CD14-positive monocyte (primary cell): Measurements from ENCODE around the gene CDH4. TPM values are rescaled to one million over a fixed set of nuclear protein-coding genes. Genes with fewer than 3 reads are reported as not detected.

Experiments used
- DNase-seq, 3 donors: peaks; one replicate each; pipeline ENCODE4 v3.0.0-alpha.2; 2011 to 2022
- H2AFZ ChIP-seq: 2 replicates; pipeline ENCODE4 v1.6.0; 2012; ENCODE audit warnings: mild to moderate bottlenecking, low read depth, low read length, inconsistent platforms; ENCODE audit not compliant: insufficient read depth, poor library complexity, severe bottlenecking
- H3K27ac ChIP-seq, 2 donors: 1 replicate in 1 of 2; 2 replicates in 1 of 2; pipeline ENCODE4 v1.5.1; 2012 to 2013; ENCODE audit warnings: low read length in 2 of 2, control low read depth in 1 of 2, inconsistent platforms in 1 of 2, low read depth in 1 of 2, mild to moderate bottlenecking in 1 of 2
- H3K27me3 ChIP-seq, 2 donors: one replicate each; pipeline versions ENCODE4 v1.6.0 to v1.6.1; 2011 to 2013; ENCODE audit warnings: low read length in 2 of 2; ENCODE audit not compliant: control insufficient read depth in 2 of 2, insufficient read depth in 2 of 2
- H3K36me3 ChIP-seq, 2 donors: replicated peaks in 1 of 2; 1 replicate in 1 of 2; 2 replicates in 1 of 2; pipeline versions ENCODE4 v1.5.1 to v1.6.1; 2012 to 2013; ENCODE audit warnings: low read length in 2 of 2, control low read depth in 1 of 2, inconsistent platforms in 1 of 2, mild to moderate bottlenecking in 1 of 2; ENCODE audit not compliant: insufficient read depth in 2 of 2, control insufficient read depth in 1 of 2
- H3K4me1 ChIP-seq, 2 donors: 1 replicate in 1 of 2; 2 replicates in 1 of 2; pipeline versions ENCODE4 v1.5.1 to v1.6.1; 2012 to 2013; ENCODE audit warnings: low read length in 2 of 2, control low read depth in 1 of 2, inconsistent platforms in 1 of 2, mild to moderate bottlenecking in 1 of 2, moderate library complexity in 1 of 2; ENCODE audit not compliant: insufficient read depth in 2 of 2, control insufficient read depth in 1 of 2
- H3K4me2 ChIP-seq: replicated peaks from 2 replicates; pipeline ENCODE3; 2012; ENCODE audit warnings: low read length, moderate library complexity, mild to moderate bottlenecking; ENCODE audit not compliant: poor library complexity, severe bottlenecking; ENCODE audit errors: extremely low read depth
- H3K4me3 ChIP-seq, 3 experiments: fragments of 200-600 bp in 1 of 3; sonication (generic) in 1 of 3; replicated peaks in 1 of 3; 1 replicate in 2 of 3; 2 replicates in 1 of 3; pipeline ENCODE4 v1.5.1; 2011 to 2013; ENCODE audit warnings: low read length in 3 of 3, mild to moderate bottlenecking in 3 of 3, control low read depth in 2 of 3, low read depth in 2 of 3, inconsistent platforms in 1 of 3, moderate library complexity in 1 of 3
- H3K79me2 ChIP-seq: 2 replicates; pipeline ENCODE4 v1.6.0; 2012; ENCODE audit warnings: mild to moderate bottlenecking, control low read depth, inconsistent platforms, low read length, moderate library complexity; ENCODE audit not compliant: insufficient read depth
- H3K9ac ChIP-seq: 2 replicates; pipeline ENCODE4 v1.6.0; 2017; ENCODE audit warnings: low read length, mild to moderate bottlenecking; ENCODE audit not compliant: insufficient read depth, poor library complexity, severe bottlenecking
- H3K9me3 ChIP-seq, 2 donors: replicated peaks in 1 of 2; 1 replicate in 1 of 2; 2 replicates in 1 of 2; pipeline versions ENCODE4 v1.5.1 to v1.6.1; 2012 to 2013; ENCODE audit warnings: low read length in 2 of 2, control low read depth in 1 of 2; ENCODE audit not compliant: control insufficient read depth in 1 of 2, insufficient read depth in 1 of 2
- H4K20me1 ChIP-seq: 2 replicates; pipeline ENCODE4 v1.6.0; 2012; ENCODE audit warnings: mild to moderate bottlenecking, low read length, control low read depth, moderate library complexity; ENCODE audit not compliant: insufficient read depth
- H3K27ac Mint-ChIP-seq, 7 donors: one replicate each; pipeline ENCODE4 v1.8.0; 2020; ENCODE audit warnings: mild to moderate bottlenecking in 7 of 7, mixed read lengths in 7 of 7, moderate library complexity in 6 of 7, inconsistent platforms in 2 of 7
- H3K27me3 Mint-ChIP-seq, 3 donors: one replicate each; pipeline ENCODE4 v1.8.0; 2021 to 2022; ENCODE audit warnings: low read depth in 3 of 3, mild to moderate bottlenecking in 3 of 3, mixed read lengths in 3 of 3, moderate library complexity in 3 of 3, inconsistent platforms in 1 of 3
- H3K36me3 Mint-ChIP-seq, 2 donors: one replicate each; pipeline ENCODE4 v1.8.0; 2020; ENCODE audit warnings: mixed read lengths in 2 of 2, inconsistent platforms in 1 of 2, mild to moderate bottlenecking in 1 of 2
- H3K4me1 Mint-ChIP-seq: one replicate; pipeline ENCODE4 v1.8.0; 2020; ENCODE audit warnings: mild to moderate bottlenecking, mixed read lengths
- H3K4me3 Mint-ChIP-seq, 2 donors: one replicate each; pipeline ENCODE4 v1.8.0; 2020; ENCODE audit warnings: mild to moderate bottlenecking in 2 of 2, mixed read lengths in 2 of 2, moderate library complexity in 1 of 2
- H3K9me3 Mint-ChIP-seq, 7 donors: one replicate each; pipeline ENCODE4 v1.8.0; 2020 to 2022; ENCODE audit warnings: mixed read lengths in 7 of 7, mild to moderate bottlenecking in 6 of 7, moderate library complexity in 6 of 7, inconsistent platforms in 2 of 7
- WGBS: methylation state at CpG from one replicate; pipeline ENCODE4 v1.1.5; 2013; ENCODE audit warnings: missing lambda C conversion rate; ENCODE audit not compliant: insufficient coverage; 5-methylcytosine and 5-hydroxymethylcytosine counted together
- intact Hi-C, 2 donors: fragments of 100-400 bp; cut with micrococcal nuclease; formaldehyde crosslinking; loops; one replicate each; pipeline versions ENCODE4 v1.15.0 to v1.15.1; 2023
- polyA plus RNA-seq, 3 donors: library from polyadenylated mRNA; depleted of rRNA in 1 of 3; unstranded in 2 of 3; stranded (reverse) in 1 of 3; fragments of 300-500 nt in 2 of 3; fragments of >200 nt in 1 of 3; fragmentation: Illumina TruSeq in 2 of 3; gene quantifications; 1 replicate in 2 of 3; 2 replicates in 1 of 3; pipeline ENCODE4 v1.2.3, GENCODE V29; 2012 to 2021
- TF ChIP-seq, protein P1 (sequence below): fragments of 200-600 bp; IDR thresholded peaks from one replicate; pipeline ENCODE4 v1.8.0; 2022; ENCODE audit warnings: antibody characterized with exemption, mild to moderate bottlenecking

CDH4 gene
- polyA plus RNA-seq, 3 donors: not detected

DNA sequence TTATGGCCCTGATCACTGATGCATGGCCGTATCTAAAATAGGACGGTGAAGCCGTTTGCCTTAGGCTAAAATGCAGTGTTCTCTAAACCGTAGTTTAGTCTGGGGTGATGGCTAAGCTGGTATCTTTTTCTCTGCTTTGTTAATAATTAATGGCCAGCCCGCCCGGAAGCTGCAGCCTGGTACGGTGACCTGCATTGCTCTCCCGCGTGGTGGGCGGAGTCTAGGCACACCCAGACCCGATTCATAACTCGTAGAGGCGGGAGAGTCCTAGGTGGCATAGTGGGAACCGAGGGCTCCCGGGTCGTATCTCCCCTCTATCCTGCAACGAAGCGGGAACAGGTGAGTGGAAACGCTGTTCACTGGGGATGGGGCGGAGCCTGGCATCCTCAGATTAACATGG is 5.5 kb downstream of the CDH4 start:
- Histone ChIP-seq H3K36me3 (no peaks in the 10 kb centered on the region), H3K79me2 (no peaks in the 10 kb centered on the region), H3K27me3 (peaks cover 17 to 24% of the 10 kb centered on the region in 2 donors), H3K4me1 (no peaks in the 10 kb centered on the region), H4K20me1 (no peaks in the 10 kb centered on the region), H3K4me2 (no peak overlapping the region), H3K9ac (no peak overlapping the region), H2AFZ (no peak overlapping the region), H3K27ac (no peak overlapping the region), H3K4me3 (no peak overlapping the region), H3K9me3 (peaks cover 9 to 13% of the 10 kb centered on the region in 2 donors)
- no peaks in the 10 kb centered on the region for H3K36me3 Mint-ChIP-seq
- peak overlapping the region in 1 of 2 donors; percentile 27 for H3K4me3 Mint-ChIP-seq
- TF ChIP-seq, protein P1, sequence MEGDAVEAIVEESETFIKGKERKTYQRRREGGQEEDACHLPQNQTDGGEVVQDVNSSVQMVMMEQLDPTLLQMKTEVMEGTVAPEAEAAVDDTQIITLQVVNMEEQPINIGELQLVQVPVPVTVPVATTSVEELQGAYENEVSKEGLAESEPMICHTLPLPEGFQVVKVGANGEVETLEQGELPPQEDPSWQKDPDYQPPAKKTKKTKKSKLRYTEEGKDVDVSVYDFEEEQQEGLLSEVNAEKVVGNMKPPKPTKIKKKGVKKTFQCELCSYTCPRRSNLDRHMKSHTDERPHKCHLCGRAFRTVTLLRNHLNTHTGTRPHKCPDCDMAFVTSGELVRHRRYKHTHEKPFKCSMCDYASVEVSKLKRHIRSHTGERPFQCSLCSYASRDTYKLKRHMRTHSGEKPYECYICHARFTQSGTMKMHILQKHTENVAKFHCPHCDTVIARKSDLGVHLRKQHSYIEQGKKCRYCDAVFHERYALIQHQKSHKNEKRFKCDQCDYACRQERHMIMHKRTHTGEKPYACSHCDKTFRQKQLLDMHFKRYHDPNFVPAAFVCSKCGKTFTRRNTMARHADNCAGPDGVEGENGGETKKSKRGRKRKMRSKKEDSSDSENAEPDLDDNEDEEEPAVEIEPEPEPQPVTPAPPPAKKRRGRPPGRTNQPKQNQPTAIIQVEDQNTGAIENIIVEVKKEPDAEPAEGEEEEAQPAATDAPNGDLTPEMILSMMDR: no peak
- peak overlapping the region in 1 of 7 donors; percentile 23 for H3K27ac Mint-ChIP-seq
- peaks cover 0 to 16% (median 8%) of the 10 kb centered on the region in 7 donors for H3K9me3 Mint-ChIP-seq
- peaks cover 31 to 41% (median 34%) of the 10 kb centered on the region in 3 donors for H3K27me3 Mint-ChIP-seq
- no peak for DNase-seq
- intact Hi-C loops: no loop called here
- no peaks in the 10 kb centered on the region for H3K4me1 Mint-ChIP-seq
- WGBS: 92% methylated on average over 18 of the region's 20 CpGs

DNA sequence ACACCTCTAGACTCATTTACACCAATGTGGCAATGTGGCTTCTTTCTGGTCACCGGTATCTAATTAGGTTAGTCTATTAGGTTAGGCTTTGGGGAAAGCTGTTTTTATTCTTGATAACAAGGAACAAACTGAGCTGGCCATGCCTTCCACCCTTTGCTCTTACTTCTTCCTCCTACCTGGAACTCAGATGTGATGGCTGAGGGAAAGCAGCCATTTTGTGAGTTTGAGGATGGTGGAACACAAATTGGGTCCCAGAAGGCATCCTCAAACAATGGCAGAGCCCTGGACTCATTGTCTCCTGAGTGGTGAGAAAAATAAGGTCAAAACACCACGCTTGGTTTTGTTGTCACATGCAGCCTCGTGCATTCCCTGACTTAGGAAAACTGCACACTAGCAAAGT is 7.7 kb downstream of the CDH4 start:
- no peak overlapping the region for H3K9ac ChIP-seq
- H3K27me3 ChIP-seq: peaks cover 11 to 14% of the 10 kb centered on the region in 2 donors
- peaks cover 4 to 9% of the 10 kb centered on the region in 2 donors for H3K9me3 ChIP-seq
- no peak overlapping the region for H3K4me3 ChIP-seq
- Mint-ChIP-seq H3K36me3 (no peaks in the 10 kb centered on the region), H3K9me3 (peaks cover 0 to 16% (median 5%) of the 10 kb centered on the region in 7 donors), H3K27me3 (peaks cover 20 to 26% (median 21%) of the 10 kb centered on the region in 3 donors), H3K27ac (no peak overlapping the region), H3K4me3 (no peak overlapping the region), H3K4me1 (peaks cover 4% of the 10 kb centered on the region)
- no peak for DNase-seq
- H2AFZ ChIP-seq: no peak overlapping the region
- 87% methylated on average over 2 of the region's 3 CpGs for WGBS
- H3K36me3 ChIP-seq: no peaks in the 10 kb centered on the region
- TF ChIP-seq, protein P1: no peak
- H3K4me1 ChIP-seq: no peaks in the 10 kb centered on the region
- intact Hi-C loops: loop anchor here (10.0 kb wide), 1 partner anchor 1045 kb away; no protein-coding TSS in a partner anchor
- no peaks in the 10 kb centered on the region for H4K20me1 ChIP-seq
- H3K79me2 ChIP-seq: no peaks in the 10 kb centered on the region
- no peak overlapping the region for H3K27ac ChIP-seq
- no peak overlapping the region for H3K4me2 ChIP-seq
